ENCODE results near the gene C4BPA. TPM values are rescaled to one million over a fixed set of nuclear protein-coding genes. Genes with fewer than 3 reads are reported as not detected.

Gene C4BPA
- total and polyA plus RNA-seq, 9 of the 15 experiments (the other 6 are each of a cell fraction or from before 2014, with no cell fraction given) = 0.04 to 0.22 (median 0.11) TPM; not detected in 3

GRCh38 chr1:207088161-207088560 is 15.9 kb upstream of the C4BPA start:
- no peaks in the 10 kb centered on the region for H3K36me3 ChIP-seq (ENCODE audit: control insufficient read depth, insufficient read depth, low read length)
- ChIA-PET CTCF (ENCODE audit: low intra/inter-chr PET ratio) (interaction anchor here (0.6 kb wide), 1 partner anchor 362 kb away, joined by 3 read pairs; no protein-coding TSS in a partner anchor), POLR2A (no interaction called here)
- H3K4me3 ChIP-seq = no peak overlapping the region
- 53% methylated on average over 2 of the region's 2 CpGs for WGBS (ENCODE audit: insufficient coverage, low coverage, missing lambda C conversion rate)
- no peak overlapping the region for H3K9ac ChIP-seq (ENCODE audit: insufficient read depth in 1 of 2, low read depth in 2 of 2, low read length in 2 of 2)
- H3K4me1 ChIP-seq (replicated peaks in 1 of 2; ENCODE audit: control insufficient read depth in 2 of 2, insufficient read depth in 2 of 2, low read length in 2 of 2) = peaks cover 0 to 13% of the 10 kb centered on the region in 2 experiments; a peak in 4 of 5 replicates
- FAIRE-seq (no peak), DNase-seq (ENCODE audit: extremely low read depth in 1 of 4, low spot score in 3 of 4) (no peak), ATAC-seq (no peak)
- no peak for TF ChIP-seq RUNX1 (IDR thresholded peaks at IDR 0.05; ENCODE audit: low read depth)
- TF ChIP-seq SMAD4 (CRISPR knock-in tag; conservative IDR thresholded peaks at IDR 0.05) = no peak
- TF ChIP-seq NFE2 (IDR thresholded peaks at IDR 0.05; ENCODE audit: low read depth) = no peak
- no peak for TF ChIP-seq TSHZ1 (CRISPR knock-in tag; IDR thresholded peaks at IDR 0.05)
- no peak for TF ChIP-seq LARP7 (IDR thresholded peaks at IDR 0.05)
- TF ChIP-seq KDM4B (IDR thresholded peaks at IDR 0.05; ENCODE audit: borderline replicate concordance in 2 of 2, low read depth in 1 of 2) = no peak
- TF ChIP-seq MYNN (IDR thresholded peaks at IDR 0.05) = no peak
- TF ChIP-seq MYNN (CRISPR knock-in tag; IDR thresholded peaks at IDR 0.05) = no peak
- H3K9me3 ChIP-seq (replicated peaks; ENCODE audit: control insufficient read depth, insufficient read depth, low read depth, low read length) = no peaks in the 10 kb centered on the region
- H3K79me2 ChIP-seq (ENCODE audit: control insufficient read depth, insufficient read depth, low read length) = no peaks in the 10 kb centered on the region
- no TSS peak for BruUV-seq (replicated peaks)
- H3K27me3 ChIP-seq (ENCODE audit: control insufficient read depth in 2 of 2, insufficient read depth in 2 of 2, low read length in 2 of 2) = no peaks in the 10 kb centered on the region
- in situ Hi-C loops (cut with MboI) (loop anchor here (5.0 kb wide), 1 partner anchor 319 kb away; no protein-coding TSS in a partner anchor), intact Hi-C loops (cut with micrococcal nuclease) (no loop called here)
- H4K20me1 ChIP-seq (replicated peaks; ENCODE audit: control insufficient read depth, insufficient read depth, low read length) = no peaks in the 10 kb centered on the region
- no peaks in the 10 kb centered on the region for H3K9me1 ChIP-seq (ENCODE audit: control insufficient read depth, insufficient read depth, low read length)
- no peak overlapping the region for H3K4me2 ChIP-seq (ENCODE audit: insufficient read depth, low read length)
- H3K27ac ChIP-seq (ENCODE audit: extremely low read depth, low read depth, low read length) = no peak overlapping the region
- H2AFZ ChIP-seq (ENCODE audit: low read depth, low read length) = no peak overlapping the region

Measured in K562 (cell line).